ENCODE results near the gene CCDC171.

DNA sequence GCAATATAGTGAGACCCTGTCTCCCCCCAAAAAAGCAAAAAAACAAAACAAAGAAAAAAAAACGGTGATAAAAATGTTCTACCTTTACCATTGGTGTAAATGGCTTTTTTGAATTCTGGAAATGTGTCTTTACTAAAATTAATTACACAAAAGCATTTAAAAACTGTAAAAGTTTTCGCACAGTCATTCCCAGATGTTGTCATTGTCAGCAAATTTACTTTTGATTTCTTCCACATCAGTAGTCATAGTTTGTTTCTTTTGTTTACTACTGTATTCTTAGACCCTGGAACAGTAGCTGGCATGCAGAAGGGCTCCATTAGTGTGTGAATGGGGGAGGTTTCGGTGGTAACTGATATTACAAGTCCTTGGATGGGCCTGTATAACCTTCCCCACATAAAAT, 39.5 kb downstream of the CCDC171 start:
- TF ChIP-seq, protein P1, sequence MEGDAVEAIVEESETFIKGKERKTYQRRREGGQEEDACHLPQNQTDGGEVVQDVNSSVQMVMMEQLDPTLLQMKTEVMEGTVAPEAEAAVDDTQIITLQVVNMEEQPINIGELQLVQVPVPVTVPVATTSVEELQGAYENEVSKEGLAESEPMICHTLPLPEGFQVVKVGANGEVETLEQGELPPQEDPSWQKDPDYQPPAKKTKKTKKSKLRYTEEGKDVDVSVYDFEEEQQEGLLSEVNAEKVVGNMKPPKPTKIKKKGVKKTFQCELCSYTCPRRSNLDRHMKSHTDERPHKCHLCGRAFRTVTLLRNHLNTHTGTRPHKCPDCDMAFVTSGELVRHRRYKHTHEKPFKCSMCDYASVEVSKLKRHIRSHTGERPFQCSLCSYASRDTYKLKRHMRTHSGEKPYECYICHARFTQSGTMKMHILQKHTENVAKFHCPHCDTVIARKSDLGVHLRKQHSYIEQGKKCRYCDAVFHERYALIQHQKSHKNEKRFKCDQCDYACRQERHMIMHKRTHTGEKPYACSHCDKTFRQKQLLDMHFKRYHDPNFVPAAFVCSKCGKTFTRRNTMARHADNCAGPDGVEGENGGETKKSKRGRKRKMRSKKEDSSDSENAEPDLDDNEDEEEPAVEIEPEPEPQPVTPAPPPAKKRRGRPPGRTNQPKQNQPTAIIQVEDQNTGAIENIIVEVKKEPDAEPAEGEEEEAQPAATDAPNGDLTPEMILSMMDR (IDR thresholded peaks at IDR 0.05): no peak
- no peak for TF ChIP-seq EP300 (IDR thresholded peaks at IDR 0.05)

Measured in suprapubic skin (tissue), 3 donors.